Right lobe of liver (tissue), 6 donors: ENCODE results near the gene MRPS17. TPM values are rescaled to one million over a fixed set of nuclear protein-coding genes. Genes with fewer than 3 reads are reported as not detected.

Source experiments
- ATAC-seq, 4 donors: fragments of 200-7000 bp; cut with Tn5 transposase; one replicate each; pipeline ENCODE4 v1.9.1; 2020; ENCODE audit warnings: mild to moderate bottlenecking in 4 of 4, moderate library complexity in 4 of 4
- DNase-seq, 3 donors: peaks; one replicate each; pipeline ENCODE4 v3.0.0-alpha.2; 2020
- H3K27ac ChIP-seq, 3 donors: fragments of 200-600 bp; one replicate each; pipeline ENCODE4 v1.8.0; 2022
- H3K27me3 ChIP-seq, 2 donors: fragments of 200-600 bp; one replicate each; pipeline ENCODE4 v1.8.0; 2022
- H3K36me3 ChIP-seq, 4 donors: fragments of 200-600 bp; sonication (generic) in 1 of 4; one replicate each; pipeline versions ENCODE4 v1.5.1 to v1.8.0; 2017 to 2022; ENCODE audit warnings: control low read depth in 1 of 4
- H3K4me1 ChIP-seq, 4 donors: fragments of 200-600 bp; sonication (generic) in 1 of 4; one replicate each; pipeline versions ENCODE4 v1.5.1 to v1.8.0; 2017 to 2022; ENCODE audit warnings: control low read depth in 1 of 4
- H3K4me3 ChIP-seq, 3 donors: fragments of 200-600 bp; one replicate each; pipeline ENCODE4 v1.8.0; 2022
- H3K9me3 ChIP-seq, 4 donors: fragments of 200-600 bp; sonication (generic) in 1 of 4; one replicate each; pipeline versions ENCODE4 v1.5.1 to v1.8.0; 2017 to 2022; ENCODE audit warnings: control low read depth in 1 of 4
- CTCF ChIP-seq, 4 donors: fragments of 200-600 bp in 3 of 4; fragments of 450-650 bp in 1 of 4; IDR thresholded peaks; one replicate each; pipeline versions ENCODE4 v1.5.1 to v1.8.0; 2016 to 2022; ENCODE audit warnings: antibody characterized with exemption in 4 of 4, mild to moderate bottlenecking in 2 of 4
- POLR2A ChIP-seq: fragments of 450-650 bp; IDR thresholded peaks from one replicate; pipeline ENCODE4 v1.6.1; 2017; ENCODE audit warnings: antibody characterized with exemption, mild to moderate bottlenecking
- WGBS: methylation state at CpG from one replicate; pipeline ENCODE4 v1.1.6; 2018; ENCODE audit warnings: low coverage, low lambda C conversion rate; ENCODE audit not compliant: insufficient coverage; ENCODE audit errors: missing lambda C conversion rate; 5-methylcytosine and 5-hydroxymethylcytosine counted together
- intact Hi-C, 2 donors: fragments of 100-400 bp; cut with DNase I; formaldehyde crosslinking; loops; one replicate each; pipeline versions ENCODE4 v1.11.2 to v1.14.1; 2022
- total RNA-seq, 6 experiments: library from RNA; depleted of rRNA in 2 of 6; stranded (reverse); fragments of >200 nt in 2 of 6; fragmentation: NEBNext Ultra II Directional in 3 of 6; extraction: Animal tissue kit (Norgen Biotek cat#: 25700) in 3 of 6; gene quantifications; one replicate each; pipeline versions ENCODE4 v1.1.0 to v1.2.4, GENCODE V29; 2016 to 2023
- donor health status: DM: no; HTN: yes; CAD: no.
- donor health status: DM: no; HTN: no; CAD: no.
- donor health status: DM: no; HTN: no; CAD: no.
- donor health status: DM: no; HTN: yes; CAD: no.
- donor health status: DM: no; HTN: yes; CAD: no.

Gene MRPS17
- total RNA-seq, 6 experiments from 2014 or later = 8.1 to 21.7 (median 9.8) TPM

GRCh38 chr7:55964261-55965099 is 12.8 kb downstream of the MRPS17 start, which contains the start of gene NIPSNAP2:
TSS of gene NIPSNAP2 (plus strand) at chr7:55964585. CDS start at chr7:55964610, 25 bp downstream.
- H3K27ac ChIP-seq = peak within 1 kb of the TSS; percentile 82 to 90 (median 88)
- intact Hi-C loops = no loop called here
- peak within 1 kb of the TSS; percentile 48 to 74 (median 70) for H3K4me3 ChIP-seq
- H3K27me3 ChIP-seq = no peaks in the 10 kb centered on the region
- H3K9me3 ChIP-seq = no peaks in the 10 kb centered on the region
- DNase-seq (peak; percentile 94 to 95 (median 95)), ATAC-seq (peak; percentile 93 to 98 (median 95))
- no peaks in the 10 kb centered on the region for H3K36me3 ChIP-seq
- peak; percentile 85 for TF ChIP-seq POLR2A
- TF ChIP-seq CTCF (IDR thresholded peaks at IDR 0.05) = peak; percentile 27 to 87 (median 60)
- peaks cover 0 to 27% (median 3%) of the 10 kb centered on the region in 4 donors for H3K4me1 ChIP-seq
- 0% methylated on average over 4 of the region's 105 CpGs for WGBS

DNA sequence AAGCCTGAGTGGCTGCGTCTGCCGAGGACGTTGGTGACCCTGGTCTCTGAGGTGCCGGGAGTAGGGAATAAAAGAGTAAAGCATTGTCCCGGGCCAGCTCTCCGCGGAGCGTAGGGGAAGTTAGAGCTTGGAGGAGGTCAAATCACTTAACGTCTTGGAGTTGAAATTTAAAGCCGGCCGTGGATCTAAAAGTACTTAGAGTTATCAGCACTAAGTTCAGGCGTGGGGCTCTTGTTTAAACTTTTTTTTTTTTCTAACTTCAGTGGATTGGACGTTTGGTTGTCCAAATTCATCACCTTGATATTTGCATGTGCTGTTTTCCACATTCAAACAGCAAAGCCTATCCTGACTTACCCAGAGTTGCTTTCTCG is 13.4 kb downstream of the MRPS17 start:
- Histone ChIP-seq H3K36me3 (no peaks in the 10 kb centered on the region), H3K27me3 (no peaks in the 10 kb centered on the region), H3K4me3 (peak overlapping the region; percentile 48 to 74 (median 70)), H3K9me3 (no peaks in the 10 kb centered on the region), H3K27ac (peak overlapping the region; percentile 82 to 90 (median 88)), H3K4me1 (peaks cover 0 to 27% (median 3%) of the 10 kb centered on the region in 4 donors)
- no peak for DNase-seq
- TF ChIP-seq CTCF (IDR thresholded peaks at IDR 0.05) = no peak
- TF ChIP-seq POLR2A = no peak
- intact Hi-C loops = no loop called here
- ATAC-seq = no peak
- 3% methylated on average over 10 of the region's 14 CpGs for WGBS

DNA sequence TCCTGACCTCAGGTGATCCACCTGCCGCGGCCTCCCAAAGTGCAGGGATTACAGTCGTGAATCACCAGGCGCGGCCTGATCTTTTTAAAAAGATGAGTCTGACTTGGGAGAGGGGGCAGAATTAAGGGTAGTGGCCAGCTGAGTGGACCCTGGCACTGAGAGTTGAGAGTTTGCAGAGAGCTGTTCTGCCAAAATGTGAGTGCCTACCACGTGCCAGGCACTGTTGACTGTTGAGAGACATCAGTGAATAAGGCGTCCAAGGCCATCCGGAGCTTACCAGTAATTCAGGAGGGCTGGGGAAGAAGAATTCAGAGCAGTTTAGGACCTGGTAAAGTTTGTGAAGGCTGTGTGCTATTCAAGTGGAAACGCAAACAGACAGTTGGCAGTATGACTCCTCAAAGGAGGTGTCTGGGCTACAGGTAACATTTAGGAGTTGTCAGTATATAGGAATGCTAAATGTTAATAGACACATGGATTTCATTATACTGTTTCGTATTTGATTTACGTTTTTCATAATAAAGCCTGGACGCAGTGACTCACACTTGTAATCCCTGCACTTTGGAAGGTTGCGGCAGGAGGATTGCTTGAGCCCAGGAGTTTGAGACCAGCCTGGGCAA is 14.2 kb downstream of the MRPS17 start:
- H3K4me1 ChIP-seq = peaks cover 0 to 27% (median 3%) of the 10 kb centered on the region in 4 donors
- no peak for TF ChIP-seq POLR2A
- TF ChIP-seq CTCF (IDR thresholded peaks at IDR 0.05) = no peak
- no peaks in the 10 kb centered on the region for H3K36me3 ChIP-seq
- intact Hi-C loops = no loop called here
- 57% methylated on average over 13 of the region's 13 CpGs for WGBS
- peak; percentile 10 to 68 (median 35) for ATAC-seq
- H3K27ac ChIP-seq = peak overlapping the region in 2 of 3 donors; percentile 42 to 90
- H3K27me3 ChIP-seq = no peaks in the 10 kb centered on the region
- no peaks in the 10 kb centered on the region for H3K9me3 ChIP-seq
- H3K4me3 ChIP-seq = peak overlapping the region in 1 of 3 donors; percentile 74
- DNase-seq = peak; percentile 25 to 79 (median 78)

DNA sequence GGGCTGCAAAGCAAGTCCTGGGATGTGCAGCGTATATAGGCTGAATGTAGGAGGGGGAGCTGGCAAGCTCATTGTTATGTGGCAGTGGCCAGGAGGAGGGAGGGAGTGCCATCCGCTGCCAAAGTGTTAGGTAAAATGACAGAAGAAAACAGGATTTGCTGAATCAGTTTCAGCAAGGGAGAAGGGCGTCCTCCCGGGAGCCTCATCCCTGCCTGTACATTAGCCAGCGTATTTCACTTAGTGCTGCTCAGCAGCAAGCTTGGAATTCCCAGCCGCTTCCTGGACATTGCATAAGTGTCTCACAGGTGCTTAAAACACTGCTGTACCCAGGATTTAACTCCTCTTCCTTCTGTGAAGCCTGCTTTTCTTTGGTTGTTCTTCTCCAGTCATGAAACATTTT is 15.2 kb downstream of the MRPS17 start:
- intact Hi-C loops = no loop called here
- Histone ChIP-seq H3K27me3 (no peaks in the 10 kb centered on the region), H3K27ac (peak overlapping the region in 2 of 3 donors; percentile 42 to 90), H3K36me3 (no peaks in the 10 kb centered on the region), H3K9me3 (no peaks in the 10 kb centered on the region), H3K4me1 (peaks cover 0 to 27% (median 3%) of the 10 kb centered on the region in 4 donors), H3K4me3 (no peak overlapping the region)
- no peak for DNase-seq
- no peak for ATAC-seq
- TF ChIP-seq POLR2A = no peak
- no peak for TF ChIP-seq CTCF (IDR thresholded peaks at IDR 0.05)
- 84% methylated on average over 3 of the region's 6 CpGs for WGBS
